SK-N-SH treated with all-trans-retinoic acid at 6 μM for 48 hours (cell line): ENCODE data around the gene LRMDA.

ENCODE experiments used
- ATAC-seq: fragments of 200-7000 bp; cut with Tn5 transposase; 3 replicates; pipeline ENCODE4 v1.9.1; 2020; ENCODE audit warnings: mild to moderate bottlenecking, moderate library complexity
- ARNTL ChIP-seq: fragments of 450-650 bp; formaldehyde crosslinking; IDR thresholded peaks from 2 replicates; pipeline ENCODE4 v1.5.0; 2020; ENCODE audit warnings: low read depth, mild to moderate bottlenecking, moderate library complexity, borderline replicate concordance
- BACH2 ChIP-seq: fragments of 250-450 bp; sonication (Bioruptor Pico); IDR thresholded peaks from 2 replicates; pipeline ENCODE4 v1.9.0; 2021; ENCODE audit warnings: mild to moderate bottlenecking, borderline replicate concordance
- CREB5 ChIP-seq: fragments of 250-450 bp; sonication (Bioruptor Pico); IDR thresholded peaks from 2 replicates; pipeline ENCODE4 v1.5.1; 2020; ENCODE audit warnings: low read depth, mild to moderate bottlenecking, moderate library complexity
- CSDC2 ChIP-seq: fragments of 250-450 bp; sonication (Bioruptor Pico); IDR thresholded peaks from 2 replicates; pipeline ENCODE4 v1.5.0; 2020; ENCODE audit warnings: mild to moderate bottlenecking, moderate library complexity
- CSRNP3 ChIP-seq: fragments of 250-450 bp; sonication (Bioruptor Pico); IDR thresholded peaks from 2 replicates; pipeline ENCODE4 v1.5.1; 2021; ENCODE audit warnings: mild to moderate bottlenecking, moderate library complexity
- ESRRG ChIP-seq: fragments of 250-450 bp; sonication (Bioruptor Pico); IDR thresholded peaks from 2 replicates; pipeline ENCODE4 v1.6.1; 2021; ENCODE audit warnings: mild to moderate bottlenecking
- GLIS3 ChIP-seq: fragments of 250-450 bp; sonication (Bioruptor Pico); IDR thresholded peaks from 2 replicates; pipeline ENCODE4 v1.5.0; 2020; ENCODE audit warnings: mild to moderate bottlenecking, moderate library complexity
- ISL1 ChIP-seq: fragments of 250-450 bp; sonication (Bioruptor Pico); IDR thresholded peaks from 2 replicates; pipeline ENCODE4 v2.1.2; 2022; ENCODE audit warnings: mild to moderate bottlenecking, moderate library complexity
- PATZ1 ChIP-seq: fragments of 250-450 bp; sonication (Bioruptor Pico); IDR thresholded peaks from 2 replicates; pipeline ENCODE4 v1.8.0; 2020; ENCODE audit warnings: mild to moderate bottlenecking, moderate library complexity, borderline replicate concordance
- POU6F1 ChIP-seq: fragments of 250-450 bp; sonication (Bioruptor Pico); IDR thresholded peaks from 2 replicates; pipeline ENCODE4 v1.8.0; 2021; ENCODE audit warnings: low read depth, mild to moderate bottlenecking, moderate library complexity, borderline replicate concordance
- PPARA ChIP-seq: fragments of 250-450 bp; sonication (Bioruptor Pico); IDR thresholded peaks from 2 replicates; pipeline ENCODE4 v1.5.0; 2020; ENCODE audit warnings: mild to moderate bottlenecking, borderline replicate concordance
- RARB ChIP-seq: fragments of 250-450 bp; sonication (Bioruptor Pico); IDR thresholded peaks from 2 replicates; pipeline ENCODE4 v1.8.0; 2021; ENCODE audit warnings: mild to moderate bottlenecking, moderate library complexity
- TCF4 ChIP-seq: fragments of 250-450 bp; sonication (Bioruptor Pico); IDR thresholded peaks from 2 replicates; pipeline ENCODE4 v1.8.0; 2021; ENCODE audit warnings: mild to moderate bottlenecking, moderate library complexity, borderline replicate concordance
- TOX ChIP-seq: fragments of 250-450 bp; sonication (Bioruptor Pico); IDR thresholded peaks from 2 replicates; pipeline ENCODE4 v1.8.0; 2021; ENCODE audit warnings: mild to moderate bottlenecking, moderate library complexity, borderline replicate concordance
- TSHZ2 ChIP-seq: fragments of 250-450 bp; sonication (Bioruptor Pico); IDR thresholded peaks from 2 replicates; pipeline ENCODE4 v1.5.0; 2020; ENCODE audit warnings: mild to moderate bottlenecking, moderate library complexity
- ZC3H10 ChIP-seq: fragments of 250-450 bp; sonication (Bioruptor Pico); IDR thresholded peaks from 2 replicates; pipeline ENCODE4 v1.5.1; 2021; ENCODE audit warnings: mild to moderate bottlenecking, moderate library complexity
- ZFP3 ChIP-seq: fragments of 250-450 bp; sonication (Bioruptor Pico); IDR thresholded peaks from 2 replicates; pipeline ENCODE4 v1.5.0; 2020; ENCODE audit warnings: mild to moderate bottlenecking, moderate library complexity
- ZFP30 ChIP-seq: fragments of 450-650 bp; formaldehyde crosslinking; IDR thresholded peaks from 2 replicates; pipeline ENCODE4 v1.5.0; 2022; ENCODE audit warnings: mild to moderate bottlenecking, moderate library complexity
- ZNF565 ChIP-seq: fragments of 450-650 bp; formaldehyde crosslinking; conservative IDR thresholded peaks from 2 replicates; pipeline ENCODE4 v1.5.0; 2020; ENCODE audit warnings: low read depth, mild to moderate bottlenecking, moderate library complexity
- ZNF70 ChIP-seq: fragments of 450-650 bp; formaldehyde crosslinking; IDR thresholded peaks from 2 replicates; pipeline ENCODE4 v1.5.0; 2020; ENCODE audit warnings: mild to moderate bottlenecking, moderate library complexity
- ZNF8 ChIP-seq: fragments of 450-650 bp; formaldehyde crosslinking; IDR thresholded peaks from 2 replicates; pipeline ENCODE4 v1.5.0; 2020; ENCODE audit warnings: mild to moderate bottlenecking, moderate library complexity

LRMDA gene

GRCh38 chr10:75477680-75478079 lies 46.3 kb downstream of the LRMDA start:
- TF ChIP-seq GLIS3 = no peak
- TF ChIP-seq ISL1 = no peak
- no peak for TF ChIP-seq CSDC2
- TF ChIP-seq PPARA = no peak
- peak; percentile 93 for TF ChIP-seq TSHZ2 (CRISPR knock-in tag)
- TF ChIP-seq ZFP30 (CRISPR knock-in tag) = no peak
- no peak for TF ChIP-seq ZNF70 (CRISPR knock-in tag)
- no peak for TF ChIP-seq POU6F1 (CRISPR knock-in tag)
- no peak for TF ChIP-seq CREB5 (CRISPR knock-in tag)
- no peak for TF ChIP-seq BACH2
- no peak for TF ChIP-seq ARNTL (CRISPR knock-in tag)
- no peak for TF ChIP-seq CSRNP3 (CRISPR knock-in tag)
- no peak for TF ChIP-seq ESRRG (CRISPR knock-in tag)
- no peak for TF ChIP-seq ZNF565 (CRISPR knock-in tag)
- TF ChIP-seq ZNF8 (CRISPR knock-in tag) = no peak
- TF ChIP-seq TCF4 (CRISPR knock-in tag) = peak; percentile 80
- peak; percentile 38; the same call in 1 of the 3 replicates for ATAC-seq

- no peak for ATAC-seq
- TF ChIP-seq BACH2 = no peak
- no peak for TF ChIP-seq TOX (CRISPR knock-in tag)
- TF ChIP-seq, all 23 proteins: peak for 0
Observed at GRCh38 chr10:75480374-75480773, 49.0 kb downstream of the LRMDA start.

- ATAC-seq = no peak
- TF ChIP-seq CSRNP3 (CRISPR knock-in tag) (no peak), ZNF565 (CRISPR knock-in tag) (no peak), GLIS3 (no peak), ESRRG (CRISPR knock-in tag) (no peak), ZFP3 (no peak), ZNF70 (CRISPR knock-in tag) (no peak), RARB (no peak), CSDC2 (no peak), ARNTL (CRISPR knock-in tag) (no peak), PATZ1 (CRISPR knock-in tag) (no peak), CREB5 (CRISPR knock-in tag) (no peak), POU6F1 (CRISPR knock-in tag) (no peak), PPARA (no peak), TOX (CRISPR knock-in tag) (no peak), ZC3H10 (CRISPR knock-in tag) (no peak), TCF4 (CRISPR knock-in tag) (no peak), ISL1 (no peak), ZFP30 (CRISPR knock-in tag) (no peak)
Observed at GRCh38 chr10:75483188-75483587, 51.8 kb downstream of the LRMDA start.
